Sigmoid colon (tissue), 4 donors: ENCODE results near the gene RTN4IP1.

Experiments used
- POLR2AphosphoS5 ChIP-seq, 4 donors: sonication (generic); formaldehyde crosslinking; IDR thresholded peaks; one replicate each; pipeline ENCODE4 v1.6.1; 2017; ENCODE audit warnings: antibody characterized with exemption in 4 of 4
- TF ChIP-seq, protein P1 (sequence below), 4 experiments: fragments of 450-650 bp in 3 of 4; fragments of 200-600 bp in 1 of 4; IDR thresholded peaks; one replicate each; pipeline ENCODE4 v1.5.1; 2016 to 2019; ENCODE audit warnings: antibody characterized with exemption in 4 of 4, mild to moderate bottlenecking in 3 of 4, moderate library complexity in 2 of 4

DNA sequence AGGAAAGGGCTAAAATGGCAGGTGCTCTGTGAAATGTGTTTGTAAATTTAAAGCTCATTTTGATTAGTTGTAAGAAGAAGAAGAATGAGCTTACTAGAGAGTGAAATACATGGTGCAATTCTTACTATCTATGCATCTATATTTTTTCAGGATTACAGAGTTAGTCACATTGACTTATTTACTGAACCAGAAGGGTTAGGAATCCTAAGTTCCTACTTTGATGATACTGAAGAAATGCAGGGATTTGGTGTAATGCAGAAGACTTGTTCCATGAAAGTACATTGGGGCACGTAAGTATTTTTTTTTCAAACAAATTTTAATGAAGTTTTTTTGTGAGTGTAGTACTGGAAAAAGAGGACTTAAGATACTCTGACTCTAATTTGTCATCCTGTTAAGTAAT is 99.3 kb downstream of the RTN4IP1 start:
- TF ChIP-seq, protein P1, sequence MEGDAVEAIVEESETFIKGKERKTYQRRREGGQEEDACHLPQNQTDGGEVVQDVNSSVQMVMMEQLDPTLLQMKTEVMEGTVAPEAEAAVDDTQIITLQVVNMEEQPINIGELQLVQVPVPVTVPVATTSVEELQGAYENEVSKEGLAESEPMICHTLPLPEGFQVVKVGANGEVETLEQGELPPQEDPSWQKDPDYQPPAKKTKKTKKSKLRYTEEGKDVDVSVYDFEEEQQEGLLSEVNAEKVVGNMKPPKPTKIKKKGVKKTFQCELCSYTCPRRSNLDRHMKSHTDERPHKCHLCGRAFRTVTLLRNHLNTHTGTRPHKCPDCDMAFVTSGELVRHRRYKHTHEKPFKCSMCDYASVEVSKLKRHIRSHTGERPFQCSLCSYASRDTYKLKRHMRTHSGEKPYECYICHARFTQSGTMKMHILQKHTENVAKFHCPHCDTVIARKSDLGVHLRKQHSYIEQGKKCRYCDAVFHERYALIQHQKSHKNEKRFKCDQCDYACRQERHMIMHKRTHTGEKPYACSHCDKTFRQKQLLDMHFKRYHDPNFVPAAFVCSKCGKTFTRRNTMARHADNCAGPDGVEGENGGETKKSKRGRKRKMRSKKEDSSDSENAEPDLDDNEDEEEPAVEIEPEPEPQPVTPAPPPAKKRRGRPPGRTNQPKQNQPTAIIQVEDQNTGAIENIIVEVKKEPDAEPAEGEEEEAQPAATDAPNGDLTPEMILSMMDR (IDR thresholded peaks at IDR 0.05): no peak
- no peak for TF ChIP-seq POLR2AphosphoS5 (IDR thresholded peaks at IDR 0.05)
